PC-9 (cell line): ENCODE measurements around the gene PHACTR1.

Source experiments
- EZH2 ChIP-seq: fragments of 200-600 bp; sonication (generic); IDR thresholded peaks from 2 replicates; pipeline ENCODE4 v1.8.0; 2017; ENCODE audit warnings: antibody characterized with exemption, low read depth
- TF ChIP-seq, protein P1 (sequence below): fragments of 200-600 bp; sonication (generic); conservative IDR thresholded peaks from 2 replicates; pipeline ENCODE4 v1.6.1; 2017; ENCODE audit warnings: mixed run types, antibody characterized with exemption, mild to moderate bottlenecking, moderate library complexity

DNA sequence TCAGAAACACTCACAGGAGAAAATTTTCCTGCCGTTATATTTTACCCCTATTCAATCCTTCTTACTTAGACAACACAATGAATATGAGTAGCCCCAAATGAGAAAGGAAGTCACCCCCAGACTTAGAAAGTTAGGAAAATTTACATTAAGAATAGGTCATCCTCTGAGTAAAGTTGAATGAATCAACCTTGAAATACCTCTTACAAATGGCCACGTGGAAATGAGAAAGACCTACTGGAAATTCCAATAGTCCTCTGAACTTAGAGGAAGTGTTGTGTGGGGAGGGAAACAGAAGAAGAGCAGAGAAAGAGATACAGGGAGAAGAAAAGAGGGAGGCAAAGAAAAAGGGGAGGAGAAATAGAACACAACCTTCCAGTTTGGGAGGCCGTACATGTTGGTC lies 43.7 kb downstream of the PHACTR1 start:
- TF ChIP-seq, protein P1, sequence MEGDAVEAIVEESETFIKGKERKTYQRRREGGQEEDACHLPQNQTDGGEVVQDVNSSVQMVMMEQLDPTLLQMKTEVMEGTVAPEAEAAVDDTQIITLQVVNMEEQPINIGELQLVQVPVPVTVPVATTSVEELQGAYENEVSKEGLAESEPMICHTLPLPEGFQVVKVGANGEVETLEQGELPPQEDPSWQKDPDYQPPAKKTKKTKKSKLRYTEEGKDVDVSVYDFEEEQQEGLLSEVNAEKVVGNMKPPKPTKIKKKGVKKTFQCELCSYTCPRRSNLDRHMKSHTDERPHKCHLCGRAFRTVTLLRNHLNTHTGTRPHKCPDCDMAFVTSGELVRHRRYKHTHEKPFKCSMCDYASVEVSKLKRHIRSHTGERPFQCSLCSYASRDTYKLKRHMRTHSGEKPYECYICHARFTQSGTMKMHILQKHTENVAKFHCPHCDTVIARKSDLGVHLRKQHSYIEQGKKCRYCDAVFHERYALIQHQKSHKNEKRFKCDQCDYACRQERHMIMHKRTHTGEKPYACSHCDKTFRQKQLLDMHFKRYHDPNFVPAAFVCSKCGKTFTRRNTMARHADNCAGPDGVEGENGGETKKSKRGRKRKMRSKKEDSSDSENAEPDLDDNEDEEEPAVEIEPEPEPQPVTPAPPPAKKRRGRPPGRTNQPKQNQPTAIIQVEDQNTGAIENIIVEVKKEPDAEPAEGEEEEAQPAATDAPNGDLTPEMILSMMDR: no peak
- no peak for TF ChIP-seq EZH2
